ENCODE data around the gene NYNRIN. TPM values are rescaled to one million over a fixed set of nuclear protein-coding genes. Genes with fewer than 3 reads are reported as not detected.

Gene NYNRIN
- total and polyA plus RNA-seq, 2 donors (not counting 3 experiments of a cell fraction or from before 2014, with no cell fraction given) = 37.2 to 42.8 TPM

- no peak overlapping the region for H3K4me2 ChIP-seq (ENCODE audit: insufficient read depth, low read length)
- no peak overlapping the region for H3K4me3 ChIP-seq (replicated peaks in 1 of 3; ENCODE audit: insufficient read depth in 1 of 3, low read depth in 1 of 3, low read length in 3 of 3)
- DNase-seq (ENCODE audit: low read depth, low spot score) (peak; percentile 10), FAIRE-seq (no peak)
- H3K27me3 ChIP-seq (ENCODE audit: control insufficient read depth in 2 of 2, insufficient read depth in 2 of 2, low read length in 2 of 2) = no peaks in the 10 kb centered on the region
- H3K9ac ChIP-seq (replicated peaks; ENCODE audit: extremely low read depth, insufficient read depth, low read length) = no peak overlapping the region
- BruUV-seq (replicated peaks) = no TSS peak
- POLR2A ChIA-PET = interaction anchor here (0.8 to 1.5 kb wide), 2 partner anchors 27 to 32 kb away, joined by 4 to 9 read pairs; partner anchors contain the start of genes CBLN3 and KHNYN
- TF ChIP-seq JUN (IDR thresholded peaks at IDR 0.05; ENCODE audit: borderline replicate concordance, insufficient read depth, insufficient read length, low read depth) (no peak), FOS (IDR thresholded peaks at IDR 0.05; ENCODE audit: borderline replicate concordance, insufficient read depth, low read length) (no peak), POLR2A (IDR thresholded peaks at IDR 0.05; ENCODE audit: low read depth, low read length) (no peak), EZH2 (IDR thresholded peaks at IDR 0.05; ENCODE audit: borderline replicate concordance, low read depth, low read length, severe bottlenecking) (no peak), CTCF (IDR thresholded peaks at IDR 0.05; ENCODE audit: extremely low read depth in 1 of 2, insufficient read depth in 1 of 2, low read depth in 1 of 2, low read length in 2 of 2) (no peak), MAX (IDR thresholded peaks at IDR 0.05; ENCODE audit: insufficient read depth, insufficient read length) (no peak), POLR2AphosphoS5 (IDR thresholded peaks at IDR 0.05; ENCODE audit: insufficient read depth, low read depth, low read length) (no peak), GATA2 (IDR thresholded peaks at IDR 0.05; ENCODE audit: insufficient read depth, insufficient read length, low read depth, low read length) (no peak), MYC (IDR thresholded peaks at IDR 0.05; ENCODE audit: low read depth, low read length) (no peak)
- peaks cover 22% of the 10 kb centered on the region for H3K4me1 ChIP-seq (ENCODE audit: control insufficient read depth, extremely low read depth, insufficient read depth, low read length)
- no peaks in the 10 kb centered on the region for H3K9me1 ChIP-seq (replicated peaks; ENCODE audit: control insufficient read depth, extremely low read depth, insufficient read depth, low read length)
- H4K20me1 ChIP-seq (replicated peaks; ENCODE audit: control insufficient read depth, extremely low read depth, insufficient read depth, low read length) = no peaks in the 10 kb centered on the region
- intact Hi-C loops (cut with micrococcal nuclease) = no loop called here
- CTCF ChIA-PET = interaction anchor here (1.4 to 4.3 kb wide), 2 partner anchors 34 to 64 kb away, joined by 5 to 34 read pairs; no protein-coding TSS in a partner anchor
- H3K9me3 ChIP-seq (replicated peaks; ENCODE audit: control insufficient read depth, insufficient read depth, low read length) = no peaks in the 10 kb centered on the region
- dilution Hi-C loops (cut with MboI; ENCODE audit: extremely low pct_ligation_motif_present, low sequenced_read_pairs) = no loop called here
- no peak overlapping the region for H3K27ac ChIP-seq (ENCODE audit: insufficient read depth, low read depth, low read length)
- H3K36me3 ChIP-seq (ENCODE audit: control insufficient read depth in 2 of 2, extremely low read depth in 1 of 2, insufficient read depth in 2 of 2, low read length in 2 of 2) = no peaks in the 10 kb centered on the region
- no peaks in the 10 kb centered on the region for H3K79me2 ChIP-seq (ENCODE audit: control insufficient read depth, insufficient read depth, low read length)
- H2AFZ ChIP-seq (ENCODE audit: low read depth, low read length) = no peak overlapping the region
Measured at GRCh38 chr14:24397639-24398292, 1.0 kb upstream of the NYNRIN start.

Measured in endothelial cell of umbilical vein (primary cell).